GM18873 (cell line): Measurements from ENCODE around the gene ACER1.
"Not testable (repeated sequence)": the region's sequence is repeated elsewhere in the genome, so short reads cannot be mapped to it uniquely, and the experiment has no call there.

Source experiments
- ATAC-seq: cut with Tn5 transposase; IDR thresholded peaks from one replicate; pipeline ENCODE4 v1.9.1; 2021; ENCODE audit warnings: mild to moderate bottlenecking, moderate library complexity, moderate number of reproducible peaks; ENCODE audit not compliant: unreplicated experiment, low FRiP score

Gene ACER1

DNA sequence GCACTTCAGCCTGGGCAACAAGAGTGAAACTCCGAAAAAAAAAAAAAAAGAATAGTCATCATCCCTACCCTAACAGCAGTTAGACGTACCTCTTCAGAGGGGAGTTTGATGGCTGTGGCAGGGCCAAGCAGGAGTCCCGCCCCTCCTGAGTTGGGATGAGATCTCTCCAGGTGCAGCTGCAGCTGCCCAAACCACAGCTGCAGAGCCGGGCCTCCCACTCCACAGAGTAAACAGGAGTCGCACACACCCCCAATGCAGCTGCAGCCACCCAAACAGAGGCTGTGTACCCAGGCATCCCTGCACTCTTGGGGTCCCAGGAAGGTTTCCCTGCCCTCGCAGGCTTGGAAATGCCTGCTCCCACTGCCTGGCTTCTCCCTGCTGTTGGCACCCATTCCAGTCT lies 36.2 kb downstream of the ACER1 start:
- ATAC-seq: no peak

DNA sequence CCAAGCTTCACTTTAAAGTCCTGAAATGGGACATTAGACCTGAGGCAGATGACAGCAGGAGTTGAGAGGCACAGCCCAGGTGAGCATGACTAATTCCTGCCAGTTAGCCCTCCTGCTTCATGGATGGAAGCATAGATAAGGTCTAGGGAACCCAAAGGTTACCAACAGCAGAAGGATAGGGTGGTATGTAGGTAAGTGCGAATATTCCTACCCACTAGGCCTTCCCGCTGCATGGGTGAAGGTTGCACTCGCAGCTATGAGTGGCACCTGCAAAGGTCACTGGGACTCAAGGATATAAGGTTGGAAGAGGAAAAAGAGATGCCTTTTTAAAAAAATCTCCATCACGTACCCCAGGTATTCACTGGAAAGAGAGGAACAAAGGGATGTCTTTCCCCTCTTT lies 41.4 kb downstream of the ACER1 start:
- ATAC-seq: no peak

DNA sequence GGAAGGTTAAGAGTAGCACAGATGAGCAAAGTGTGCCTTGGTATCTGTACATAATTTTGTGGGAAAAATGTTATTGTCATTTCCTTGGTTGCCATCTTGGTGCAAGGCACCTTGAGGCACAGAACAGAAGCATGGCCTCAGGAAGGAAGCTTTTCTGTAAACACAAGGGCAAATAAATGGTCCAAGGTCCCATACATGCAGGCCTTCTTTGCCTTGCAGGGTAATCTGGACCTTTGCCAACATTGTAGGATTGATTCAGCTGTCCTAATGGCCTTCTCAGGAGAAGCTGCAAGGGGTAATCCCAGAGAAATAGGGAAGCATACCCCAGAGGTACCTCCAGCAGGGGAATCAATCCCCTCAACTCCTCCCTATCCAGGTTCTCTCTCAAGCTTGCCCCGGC lies 44.7 kb downstream of the ACER1 start:
- no peak for ATAC-seq

DNA sequence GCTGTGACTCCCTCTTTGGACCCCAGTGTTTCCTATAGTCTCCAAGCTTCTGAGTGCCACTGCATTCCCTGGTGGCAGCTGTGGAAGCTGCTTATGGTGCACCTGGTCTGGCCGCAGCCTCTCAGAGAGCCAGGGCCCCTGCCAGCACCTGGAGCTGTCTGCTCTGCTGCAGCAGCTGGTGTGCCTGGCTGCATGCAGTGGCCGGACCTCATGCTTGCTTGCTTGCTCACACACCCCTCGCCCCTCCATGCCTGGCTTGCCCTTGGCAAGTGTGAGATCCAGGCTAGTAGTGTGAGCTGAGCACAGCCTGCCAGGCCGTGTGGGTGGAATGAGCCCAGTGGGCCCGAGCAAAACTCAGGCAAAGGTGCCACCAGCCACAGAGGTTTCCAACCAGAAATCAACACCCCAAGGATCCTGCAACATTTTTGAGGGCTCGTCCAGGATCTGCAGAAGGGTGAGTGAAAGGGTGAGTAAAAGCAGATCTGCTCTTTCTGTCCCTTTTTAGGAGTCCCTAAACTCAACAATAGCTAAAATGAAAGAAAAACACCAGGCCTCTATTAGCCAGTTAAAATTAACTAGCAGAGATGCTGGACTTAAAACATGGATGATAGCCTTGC lies 46.0 kb downstream of the ACER1 start:
- no peak for ATAC-seq

DNA sequence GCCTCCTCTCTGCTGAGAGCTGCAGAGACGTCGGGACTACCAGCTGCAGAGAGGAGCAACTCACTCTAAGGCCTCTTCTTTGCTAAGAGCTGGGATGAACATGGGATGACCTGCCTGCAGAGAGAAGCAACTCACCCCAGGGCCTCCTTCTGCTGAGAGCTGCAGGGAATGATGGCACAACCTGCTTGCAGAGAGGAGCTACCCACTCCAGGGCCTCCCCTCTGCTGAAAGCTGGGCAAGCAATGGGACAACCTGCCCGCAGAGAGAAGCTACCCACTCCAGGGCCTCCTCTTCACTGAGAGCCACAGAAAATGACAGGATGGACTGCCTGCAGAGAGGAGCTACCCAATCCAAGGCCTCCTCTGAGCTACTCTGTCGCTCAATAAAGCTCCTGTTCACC lies 46.7 kb downstream of the ACER1 start:
- no peak for ATAC-seq

DNA sequence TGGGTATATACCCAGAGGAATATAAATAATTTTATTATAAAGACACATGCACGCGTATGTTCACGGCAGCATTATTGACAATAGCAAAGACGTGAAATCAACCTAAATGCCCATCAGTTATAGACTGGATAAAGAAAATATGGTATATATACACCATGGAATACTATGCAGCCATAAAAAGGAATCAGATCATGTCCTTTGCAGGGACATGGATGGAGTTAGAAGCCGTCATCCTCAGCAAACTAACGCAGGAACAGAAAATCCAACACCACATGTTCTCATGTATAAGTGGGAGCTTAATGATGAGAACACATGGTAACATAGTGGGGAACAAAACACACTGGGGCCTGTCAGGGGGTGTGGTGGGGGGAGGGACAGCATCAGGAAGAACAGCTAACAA lies 51.0 kb downstream of the ACER1 start:
- ATAC-seq: not testable (repeated sequence)

DNA sequence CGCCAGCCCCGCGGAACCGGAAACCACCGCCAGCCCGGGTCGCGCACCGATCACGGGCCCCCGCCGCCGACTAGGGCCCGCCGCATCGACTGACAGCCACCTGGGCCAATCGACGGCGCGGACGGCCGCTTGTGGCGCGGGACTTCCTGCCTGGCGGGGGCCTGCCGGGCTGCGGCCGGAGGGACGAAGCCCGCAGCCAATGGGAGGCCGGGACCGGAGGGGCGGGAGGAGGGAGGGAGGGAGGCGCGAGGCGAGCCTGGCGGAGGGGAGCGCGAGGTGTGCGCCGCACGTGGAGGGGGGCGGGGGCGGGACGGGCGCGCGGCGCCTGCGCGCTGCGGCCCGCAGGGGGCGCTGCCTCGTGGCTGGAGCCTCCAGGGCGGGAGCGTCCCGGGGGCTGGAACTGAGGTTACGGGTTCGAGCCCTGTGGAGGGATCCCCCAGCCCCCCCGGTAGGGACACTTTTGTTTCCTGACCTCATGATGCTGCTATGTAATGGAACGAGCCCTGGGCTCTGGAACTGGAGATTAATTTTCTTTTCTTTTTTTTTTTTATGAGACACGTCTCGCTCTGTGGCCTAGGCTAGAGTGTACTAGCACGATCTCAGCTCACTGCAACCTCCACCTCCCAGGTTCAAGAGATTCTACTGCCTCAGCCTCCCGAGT lies 53.4 kb downstream of the ACER1 start, which contains the start of gene MLLT1:
TSS of gene MLLT1 (minus strand) at position 45 of the 661 bp plus-strand sequence. CDS start 191 bp downstream, outside the sequence.
- ATAC-seq: peak; percentile 56

DNA sequence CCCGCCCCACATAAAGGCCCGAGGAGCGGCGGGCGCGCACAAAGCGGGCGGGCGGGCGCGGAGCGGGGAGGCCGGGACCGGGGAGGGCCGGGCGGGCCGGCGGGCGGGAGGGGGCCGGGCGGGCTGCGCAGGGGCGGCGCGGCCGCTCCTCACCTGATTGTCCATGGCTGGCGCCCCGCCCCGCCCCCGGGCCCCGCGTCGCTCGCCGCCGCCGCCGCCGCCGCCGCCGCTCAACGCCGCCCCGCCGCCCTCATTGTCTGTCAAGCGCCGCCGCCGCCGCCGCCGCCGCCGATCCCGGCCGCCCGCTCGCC lies 53.8 kb downstream of the ACER1 start:
- ATAC-seq: no peak

DNA sequence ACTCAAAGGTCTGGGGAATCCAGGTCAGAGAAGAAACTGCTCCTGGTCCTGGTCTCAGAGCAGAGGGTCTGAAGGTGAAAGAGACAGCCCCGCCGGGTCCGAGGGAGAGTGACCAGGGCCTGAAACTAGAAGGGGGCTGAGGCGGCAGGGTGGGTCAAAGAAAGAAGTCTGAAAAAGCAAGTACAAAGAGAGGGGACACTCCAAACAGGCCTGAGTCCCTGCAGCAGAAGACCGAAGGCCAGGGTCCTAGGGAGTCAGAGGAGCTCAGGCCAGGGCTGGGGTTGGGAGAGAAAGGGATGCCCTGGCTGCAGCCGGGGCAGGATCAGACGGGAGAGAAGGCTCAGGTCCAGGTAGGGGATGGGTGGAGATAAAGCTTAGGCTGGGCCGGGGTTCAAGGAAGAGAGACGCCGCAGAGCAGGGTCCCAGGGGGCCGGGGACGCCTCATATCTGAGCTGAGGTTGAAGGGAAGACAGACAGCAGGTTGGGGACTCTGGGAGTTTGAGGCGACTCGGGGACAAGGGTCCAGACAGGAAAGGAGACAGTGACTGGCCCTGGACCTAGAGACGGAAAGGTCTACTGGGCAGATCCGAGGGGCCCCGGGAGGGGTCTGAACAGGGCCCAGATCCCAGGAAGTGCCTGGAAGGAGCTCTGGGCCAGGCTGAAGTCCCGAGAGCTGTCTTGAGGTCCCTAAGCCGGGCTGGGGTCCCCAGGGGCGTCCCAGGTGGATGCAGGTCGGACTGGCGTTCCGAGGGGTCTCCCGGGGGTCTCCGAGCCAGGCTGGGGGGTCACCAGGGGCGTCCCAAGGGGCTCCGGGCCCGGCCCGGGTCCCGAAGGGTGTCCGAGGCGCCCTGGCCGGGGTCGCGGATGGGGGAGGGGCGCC lies 54.4 kb downstream of the ACER1 start:
- ATAC-seq: no peak

DNA sequence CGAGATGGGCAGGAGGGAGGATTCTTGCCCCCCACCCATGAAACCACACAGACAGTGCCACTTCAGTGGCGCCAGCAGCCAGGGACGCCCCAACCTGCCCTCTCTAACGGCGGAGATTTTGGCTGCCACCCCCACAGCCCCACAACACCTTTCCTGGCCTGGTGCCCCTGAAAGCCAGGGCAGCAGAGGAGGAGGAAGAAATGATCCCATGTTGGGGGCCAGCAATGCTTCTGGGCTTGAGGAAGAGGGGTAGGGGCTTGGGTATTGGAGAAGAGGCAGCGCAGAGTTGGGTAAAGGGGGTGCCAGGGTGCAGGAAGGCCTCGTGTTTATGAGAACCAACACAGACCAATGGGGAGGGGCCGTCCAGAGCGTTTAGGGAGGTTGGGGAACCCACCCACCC lies 55.4 kb downstream of the ACER1 start:
- no peak for ATAC-seq

DNA sequence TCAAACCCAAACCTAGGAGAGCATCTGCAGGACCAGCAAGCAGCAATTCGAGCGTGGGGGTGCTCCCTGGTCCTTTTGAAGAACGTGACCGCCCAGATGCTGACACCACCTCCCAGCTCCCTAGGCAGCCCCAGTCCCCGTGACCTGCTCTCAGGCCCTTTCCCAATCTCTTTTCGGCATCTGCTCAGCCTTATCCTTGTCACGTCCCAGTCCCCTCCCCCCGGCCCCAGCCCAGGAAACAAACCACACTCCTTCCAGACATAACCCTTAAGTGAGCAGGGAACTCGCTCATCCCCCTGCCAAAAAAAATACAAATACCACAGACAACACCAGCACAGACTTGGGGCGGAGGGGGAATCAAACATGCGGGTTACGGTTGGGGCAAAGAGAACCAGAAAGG lies 57.0 kb downstream of the ACER1 start:
- no peak for ATAC-seq

DNA sequence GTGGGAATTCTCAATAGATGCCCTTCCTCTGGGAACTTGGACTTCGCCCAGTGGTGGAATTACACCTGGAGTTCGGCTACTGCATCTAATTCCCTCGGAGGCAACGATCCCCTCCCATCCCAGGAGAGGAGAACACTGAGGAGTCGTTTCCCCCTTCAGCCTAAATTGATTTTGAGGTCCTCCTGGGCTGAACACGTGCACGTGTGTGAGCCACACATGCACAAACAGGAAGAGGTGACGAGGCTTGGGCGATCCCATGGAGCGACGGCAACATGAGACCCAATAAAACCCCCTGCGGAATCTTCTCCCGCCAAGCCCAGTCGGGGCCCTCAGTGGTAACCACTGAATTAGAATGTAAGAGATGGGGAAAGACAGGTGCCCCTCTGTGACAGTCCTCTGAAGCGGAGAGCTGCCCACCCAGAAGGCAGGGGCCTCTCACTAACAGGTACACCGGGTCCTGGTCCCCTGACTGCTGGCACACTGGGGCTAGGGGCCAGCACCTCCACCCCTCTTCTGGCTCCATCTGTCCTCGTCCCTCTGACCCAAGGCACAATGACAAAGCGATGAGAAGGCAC lies 58.2 kb downstream of the ACER1 start:
- ATAC-seq: no peak

DNA sequence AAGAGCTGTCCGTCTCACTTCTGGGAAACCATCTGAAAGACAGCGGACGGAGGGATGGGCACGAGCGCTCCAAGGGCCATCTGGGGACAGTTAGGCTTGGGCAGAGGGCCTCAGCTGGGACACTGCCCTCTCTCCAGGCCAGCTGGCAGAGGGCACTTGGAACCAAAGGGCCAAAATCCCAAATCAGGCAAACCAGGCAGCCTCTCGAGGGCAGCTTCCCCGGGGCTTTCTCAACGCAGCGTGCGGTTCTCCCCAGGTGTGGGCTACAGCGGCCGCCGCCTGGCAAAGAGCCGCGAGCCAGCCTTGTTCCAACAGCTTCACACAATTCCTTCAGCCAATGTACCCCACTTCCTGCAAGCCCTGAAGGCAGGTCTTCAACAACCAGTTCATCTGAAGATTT lies 58.7 kb downstream of the ACER1 start:
- ATAC-seq: no peak

DNA sequence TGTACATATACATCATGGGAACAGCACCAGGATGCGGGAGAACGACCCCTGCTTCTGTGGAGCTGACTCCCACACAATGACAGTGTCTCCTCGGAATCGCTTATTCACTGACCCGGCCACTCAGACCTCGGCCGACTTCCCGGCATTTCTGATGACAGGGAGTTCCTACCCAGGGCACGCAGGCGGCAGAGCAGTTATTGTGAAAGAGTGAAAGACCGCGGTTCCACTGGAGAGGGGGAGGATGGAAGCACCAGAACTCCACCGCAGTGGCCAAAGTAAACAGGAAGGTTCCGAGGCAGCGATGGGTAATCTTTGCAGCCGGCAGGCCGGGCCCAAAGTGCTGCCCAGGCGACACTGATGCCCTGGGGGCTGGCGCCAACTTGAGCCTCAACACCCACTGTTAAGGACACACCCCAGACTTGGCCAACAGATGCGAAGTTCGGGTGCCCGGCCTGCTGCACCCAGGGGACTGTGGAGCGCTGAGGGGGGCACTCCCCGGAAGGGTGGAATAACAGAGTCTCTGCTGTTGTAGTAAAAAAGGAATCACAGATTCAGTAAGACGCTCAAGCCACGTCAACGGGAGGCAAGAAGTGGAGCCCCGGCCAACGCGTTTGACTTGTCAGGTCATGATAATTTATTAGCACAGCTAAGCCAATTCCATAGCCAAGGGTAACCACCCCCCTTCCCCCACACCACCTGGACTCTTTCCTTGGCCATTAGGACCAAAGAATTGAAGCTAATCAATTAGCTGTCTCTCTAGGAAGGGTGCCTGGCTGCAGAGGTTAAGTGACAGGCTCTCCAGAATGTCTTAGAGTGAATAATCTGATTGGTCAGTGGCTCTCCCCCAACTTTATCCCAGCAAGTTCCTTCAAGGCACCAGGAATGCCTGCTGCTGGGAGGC lies 59.5 kb downstream of the ACER1 start:
- no peak for ATAC-seq

DNA sequence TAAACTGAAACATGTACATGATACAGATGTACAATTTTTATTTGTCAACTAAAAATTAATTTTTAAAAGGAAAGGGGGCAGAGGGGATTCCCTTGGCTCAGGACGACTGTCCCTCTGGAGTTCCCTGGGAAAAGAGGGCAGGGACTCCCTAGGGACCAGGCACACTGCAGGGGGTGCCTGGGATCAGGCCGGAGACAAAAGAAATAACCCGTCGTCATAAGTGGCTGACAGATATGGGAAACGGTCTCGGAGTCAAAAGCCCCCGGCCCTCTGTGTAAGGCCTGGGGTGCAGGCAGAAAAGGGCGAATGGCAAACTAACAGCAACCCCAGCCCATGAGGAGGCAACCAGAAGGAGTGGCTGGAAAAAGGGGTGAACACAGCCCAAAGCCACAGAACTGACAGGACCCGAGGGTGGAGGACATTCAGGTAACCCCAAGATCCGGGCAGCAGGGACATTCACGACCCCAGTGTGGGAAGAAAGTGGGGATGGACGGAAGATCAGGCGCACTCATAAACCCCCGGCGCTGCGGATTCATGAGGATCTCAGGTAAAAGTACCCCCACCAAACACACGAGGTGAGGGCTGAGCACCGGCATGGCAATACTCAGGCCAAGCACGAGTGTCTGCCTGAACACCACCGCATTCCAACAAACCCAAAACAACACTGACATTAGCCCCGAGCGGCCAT lies 60.4 kb downstream of the ACER1 start:
- ATAC-seq: no peak

DNA sequence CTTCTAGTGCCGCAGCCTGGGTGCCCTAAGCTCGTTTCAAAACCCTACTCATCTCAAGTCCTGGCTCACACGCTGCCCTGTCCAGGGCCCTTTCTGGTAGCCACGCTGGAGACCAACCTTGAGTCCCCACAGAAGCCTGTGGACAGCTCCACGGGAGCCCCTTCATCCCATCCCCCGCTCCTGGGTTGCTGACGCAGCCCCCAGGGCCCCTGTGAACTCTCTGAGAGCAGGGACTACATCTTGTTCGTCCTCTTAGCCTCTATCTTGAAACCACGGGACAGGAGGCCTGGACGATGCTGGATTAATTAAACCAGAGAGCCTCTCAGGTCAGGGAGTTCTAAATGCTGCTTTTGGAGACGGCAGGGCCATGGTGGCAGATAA lies 61.0 kb downstream of the ACER1 start:
- ATAC-seq: no peak

DNA sequence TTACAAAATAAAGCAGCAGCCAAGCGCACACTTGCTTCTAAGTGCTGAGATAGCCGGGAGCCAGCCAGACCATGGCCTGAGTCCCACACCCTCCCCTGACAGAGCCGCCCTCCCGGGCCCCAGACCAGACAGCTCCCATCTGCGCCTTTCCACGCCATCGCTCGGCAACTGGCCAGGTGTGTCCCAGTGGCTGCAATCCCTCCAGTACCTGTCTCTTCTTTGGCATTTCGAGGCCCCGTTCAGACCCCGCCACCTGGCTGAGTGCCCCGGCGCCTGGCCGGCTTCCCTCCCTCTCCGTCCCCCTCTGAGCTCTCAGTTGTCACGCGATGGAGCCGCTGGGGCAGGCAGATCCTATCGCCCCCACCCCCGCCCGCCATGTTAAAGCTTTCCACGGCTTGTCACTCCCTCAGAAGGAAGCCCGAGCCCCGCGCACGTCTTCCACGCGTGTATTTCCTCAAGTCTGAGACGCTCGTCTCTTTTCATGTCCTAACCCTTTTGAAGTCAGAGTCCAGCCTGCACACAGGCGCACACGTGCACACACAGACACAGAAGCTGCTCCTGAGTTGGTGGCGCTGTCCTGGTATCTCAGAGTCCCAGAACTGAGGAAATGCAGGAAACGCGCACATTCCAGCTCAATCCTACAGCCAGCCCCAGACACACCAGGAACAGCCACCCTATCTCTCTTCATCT lies 61.5 kb downstream of the ACER1 start:
- no peak for ATAC-seq

DNA sequence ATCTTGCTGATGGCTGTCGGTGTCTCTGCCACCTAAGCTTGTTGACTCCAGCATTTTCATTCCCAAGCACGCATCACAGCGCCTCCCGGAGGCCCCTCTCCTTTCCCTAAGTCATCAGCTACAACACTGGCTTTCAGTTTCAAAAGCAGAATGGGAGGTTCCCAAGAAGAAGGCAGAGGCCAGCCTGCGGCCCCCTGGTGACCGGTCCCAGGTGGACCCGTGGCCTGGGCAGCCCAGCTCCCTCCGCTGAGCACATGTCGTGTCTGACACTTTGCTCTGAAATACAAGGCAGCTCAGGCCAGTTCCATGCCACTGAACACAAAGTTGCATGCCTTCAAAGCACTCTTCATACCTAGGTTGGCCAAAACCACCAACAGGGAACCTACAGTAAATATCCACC lies 62.2 kb downstream of the ACER1 start:
- ATAC-seq: no peak

DNA sequence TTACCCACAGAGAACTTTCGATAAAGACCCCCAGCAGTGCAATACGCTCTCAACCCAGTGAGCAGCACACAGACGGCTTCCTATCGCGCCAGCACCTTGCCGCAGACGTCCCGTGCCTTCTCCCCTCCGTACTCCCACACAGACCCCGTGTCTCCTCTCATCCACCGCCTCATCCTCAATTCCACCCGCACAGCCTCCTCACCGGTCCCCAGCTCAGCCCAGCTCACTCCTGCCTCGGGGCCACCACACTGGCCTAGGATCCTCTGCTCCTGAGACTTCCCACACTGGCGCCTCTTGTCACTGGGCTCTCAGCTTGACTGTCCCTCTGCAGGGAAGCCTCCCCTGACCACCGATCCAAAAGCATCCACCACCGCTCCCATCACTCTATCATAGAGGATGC lies 62.6 kb downstream of the ACER1 start:
- no peak for ATAC-seq
